GM23248 (cell line): Measurements from ENCODE around the gene MAML3.

Experiments used
- EZH2 ChIP-seq: fragments of 200-600 bp; sonication (generic); IDR thresholded peaks from 2 replicates; pipeline ENCODE4 v1.6.1; 2018; ENCODE audit warnings: antibody characterized with exemption, mild to moderate bottlenecking; ENCODE audit not compliant: insufficient read depth, poor library complexity, severe bottlenecking
- EZH2phosphoT487 ChIP-seq: fragments of 200-600 bp; sonication (generic); IDR thresholded peaks from 2 replicates; pipeline ENCODE4 v1.6.1; 2018; ENCODE audit warnings: antibody characterized with exemption, moderate library complexity, mild to moderate bottlenecking, low read depth; ENCODE audit not compliant: insufficient read depth

- TF ChIP-seq EZH2phosphoT487 (no peak), EZH2 (no peak)
Observed at GRCh38 chr4:139823746-139824145, 330.2 kb downstream of the MAML3 start.
